AG04449 (cell line): Measurements from ENCODE around the gene ZCCHC14.

Source experiments
- CTCF ChIA-PET: fragments of 350-600 bp; formaldehyde crosslinking; extraction: SDS; loops from one replicate; lab custom pipeline; 2021; ENCODE audit warnings: antibody characterized with exemption; lab: Yijun Ruan, JAX
- POLR2A ChIA-PET: fragments of 400-600, 350-600 bp; formaldehyde crosslinking; extraction: SDS; loops from one replicate; lab custom pipeline; 2020; ENCODE audit warnings: antibody characterized with exemption, inconsistent platforms; lab: Yijun Ruan, JAX
- DNase-seq: peaks from one replicate; pipeline ENCODE4 v3.0.0-alpha.2; 2010; ENCODE audit warnings: low read depth, low spot score
- H3K4me3 ChIP-seq: 2 replicates; pipeline ENCODE4 v1.5.1; 2011; ENCODE audit warnings: low read depth, mild to moderate bottlenecking, control low read depth, low read length
- CTCF ChIP-seq: IDR thresholded peaks from one replicate; pipeline ENCODE4 v1.5.1; 2011; ENCODE audit warnings: mild to moderate bottlenecking, moderate library complexity, low read length, control low read depth, inconsistent platforms; ENCODE audit not compliant: insufficient read depth; ENCODE audit errors: missing control alignments

ZCCHC14 gene

DNA sequence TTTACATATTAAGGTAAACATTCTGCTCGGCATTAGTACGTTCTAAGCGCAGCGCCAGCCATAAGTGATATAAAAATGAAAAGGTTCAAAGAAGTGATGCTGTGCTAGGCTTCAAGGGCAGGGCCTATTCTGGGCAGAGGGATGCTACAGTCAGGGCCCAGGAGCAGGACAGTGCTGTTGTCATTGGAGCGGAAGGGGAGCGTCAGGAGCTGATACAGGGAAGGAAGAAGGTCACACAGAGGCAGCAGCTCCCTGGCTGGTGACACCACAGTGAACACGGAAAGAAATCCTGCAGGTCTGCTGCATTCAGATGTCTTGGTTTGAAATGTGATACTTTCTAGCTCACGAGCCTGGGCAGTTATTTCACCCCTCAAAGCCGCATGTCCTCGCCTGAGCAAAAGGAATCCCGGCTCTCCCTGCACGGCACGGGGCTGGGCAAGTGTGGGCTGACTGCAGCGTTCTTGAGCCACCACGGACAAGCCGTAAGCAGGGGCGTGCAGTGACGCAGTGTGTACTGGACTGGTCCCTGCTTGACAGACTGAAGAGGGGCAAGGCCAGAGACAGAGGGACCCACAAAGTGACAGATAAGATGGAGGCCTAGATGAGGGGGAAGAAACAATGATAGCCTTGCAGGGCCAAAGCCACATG is 41.1 kb downstream of the ZCCHC14 start:
- DNase-seq: no peak
- CTCF ChIA-PET: interaction anchor here (1.2 kb wide), 1 partner anchor 184 kb away, joined by 3 read pairs; no protein-coding TSS in a partner anchor
- POLR2A ChIA-PET: no interaction called here
- H3K4me3 ChIP-seq: no peak overlapping the region
- TF ChIP-seq CTCF: no peak

- CTCF ChIA-PET: interaction anchor here (0.8 to 1.7 kb wide), 4 partner anchors 14 to 32 kb away, joined by 3 to 4 read pairs (median 3); no protein-coding TSS in a partner anchor
- TF ChIP-seq CTCF: no peak
- DNase-seq: no peak
- POLR2A ChIA-PET: no interaction called here
- no peak overlapping the region for H3K4me3 ChIP-seq
Measured at GRCh38 chr16:87448866-87449265, 44.0 kb downstream of the ZCCHC14 start.

GRCh38 chr16:87447323-87447722 is 45.5 kb downstream of the ZCCHC14 start:
- DNase-seq: no peak
- CTCF ChIA-PET: no interaction called here
- no peak overlapping the region for H3K4me3 ChIP-seq
- no peak for TF ChIP-seq CTCF
- POLR2A ChIA-PET: interaction anchor here (0.8 to 1.1 kb wide), 2 partner anchors 10 to 11 kb away, joined by 4 to 5 read pairs; no protein-coding TSS in a partner anchor

DNA sequence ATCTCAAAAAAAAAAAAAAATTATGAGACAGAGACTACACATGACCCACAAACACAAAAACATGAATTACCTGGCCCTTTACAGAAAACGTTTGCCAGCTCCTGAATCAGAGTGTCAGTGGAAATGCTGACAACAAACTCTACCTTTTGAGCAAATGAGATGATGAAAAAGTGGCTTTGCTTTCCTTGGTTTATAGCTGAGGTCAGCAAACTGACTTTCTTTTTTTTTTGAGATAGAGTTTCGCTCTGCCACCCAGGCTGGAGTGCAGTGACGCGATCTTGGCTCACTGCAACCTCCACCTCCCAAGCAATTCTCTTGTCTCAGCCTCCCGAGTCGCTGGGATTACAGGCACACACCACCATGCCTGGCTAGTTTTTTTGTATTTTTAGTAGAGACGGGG is 46.3 kb downstream of the ZCCHC14 start:
- no peak overlapping the region for H3K4me3 ChIP-seq
- no peak for TF ChIP-seq CTCF
- POLR2A ChIA-PET: no interaction called here
- CTCF ChIA-PET: interaction anchor here (0.9 kb wide), 1 partner anchor 190 kb away, joined by 5 read pairs; no protein-coding TSS in a partner anchor
- DNase-seq: no peak

DNA sequence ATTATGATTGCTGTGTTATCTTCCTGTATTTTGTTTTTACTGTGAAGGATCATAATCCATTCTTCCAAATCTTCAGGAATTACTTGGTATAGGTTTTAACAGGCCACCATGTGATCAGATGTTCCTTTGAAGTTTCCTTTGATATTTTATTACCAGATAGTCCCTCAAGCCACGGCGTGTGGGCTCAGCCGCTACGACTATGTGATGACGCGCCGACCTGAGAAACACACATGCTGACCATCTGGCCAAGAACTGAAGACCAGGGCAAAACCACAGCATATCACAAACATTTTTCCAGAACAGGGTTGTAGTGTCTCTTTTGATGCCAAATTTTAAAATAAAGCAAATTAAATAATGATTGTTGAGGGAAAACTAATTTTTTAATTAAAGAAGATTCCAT is 47.3 kb downstream of the ZCCHC14 start:
- no peak for TF ChIP-seq CTCF
- no peak overlapping the region for H3K4me3 ChIP-seq
- DNase-seq: no peak
- ChIA-PET CTCF (interaction anchor here (0.6 kb wide), 1 partner anchor 31 kb away, joined by 3 read pairs; no protein-coding TSS in a partner anchor), POLR2A (no interaction called here)

DNA sequence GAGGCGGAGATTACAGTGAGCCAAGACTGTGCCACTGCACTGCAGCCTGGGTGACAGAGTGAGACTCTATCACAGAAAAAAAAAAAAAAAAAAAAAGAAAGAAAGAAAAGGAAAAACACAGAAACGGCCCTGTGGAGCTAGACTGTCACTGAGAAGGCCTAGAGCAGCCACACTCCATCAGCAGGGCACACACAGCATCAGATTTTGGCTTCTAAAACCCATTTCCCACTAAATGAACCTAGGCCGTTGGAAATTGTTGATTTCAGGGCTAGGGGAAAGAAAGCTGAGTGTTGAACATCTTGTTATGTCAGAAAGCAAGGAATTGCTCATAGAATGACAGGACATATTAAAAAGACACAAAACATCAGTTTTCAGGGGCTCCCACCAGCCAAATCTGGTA is 48.9 kb downstream of the ZCCHC14 start:
- CTCF ChIA-PET: interaction anchor here (0.6 to 2.1 kb wide), 2 partner anchors 27 to 196 kb away, joined by 3 to 6 read pairs; no protein-coding TSS in a partner anchor
- DNase-seq: no peak
- POLR2A ChIA-PET: no interaction called here
- no peak for TF ChIP-seq CTCF
- H3K4me3 ChIP-seq: no peak overlapping the region
